ENCODE data around the gene DICER1. TPM values are rescaled to one million over a fixed set of nuclear protein-coding genes. Genes with fewer than 3 reads are reported as not detected.

The DICER1 gene
- polyA plus RNA-seq, 1 donor from 2014 or later: 93.8 TPM

GRCh38 chr14:95164506-95164905, 7.2 kb upstream of the DICER1 start:
- Histone ChIP-seq H3K4me2 (ENCODE audit: low read length) (no peak overlapping the region), H2AFZ (ENCODE audit: low read depth, low read length) (no peak overlapping the region), H4K20me1 (ENCODE audit: insufficient read depth) (no peaks in the 10 kb centered on the region), H3K4me3 (ENCODE audit: low read length) (no peak overlapping the region), H3K9me3 (ENCODE audit: low read length) (peaks cover 11% of the 10 kb centered on the region), H3K9me2 (ENCODE audit: insufficient read depth, low read length) (no peaks in the 10 kb centered on the region), H3K27me3 (ENCODE audit: insufficient read depth, low read depth, low read length) (no peaks in the 10 kb centered on the region), H3F3A (ENCODE audit: insufficient read depth, low read length, poor library complexity, severe bottlenecking) (no peaks in the 10 kb centered on the region), H3K9ac (ENCODE audit: low read length) (no peak overlapping the region), H3K36me3 (ENCODE audit: insufficient read depth, low read length) (peaks cover 6% of the 10 kb centered on the region), H3K79me2 (replicated peaks; ENCODE audit: insufficient read depth, low read length) (no peaks in the 10 kb centered on the region), H3K27ac (ENCODE audit: low read length) (no peak overlapping the region)
- TF ChIP-seq EP300 (conservative IDR thresholded peaks at IDR 0.05; ENCODE audit: poor library complexity, severe bottlenecking): no peak
- TF ChIP-seq TAF1 (IDR thresholded peaks at IDR 0.05; ENCODE audit: low read depth): no peak
- no peak for TF ChIP-seq SMC3 (conservative IDR thresholded peaks at IDR 0.05; ENCODE audit: poor library complexity)
- TF ChIP-seq POLR2AphosphoS5 (IDR thresholded peaks at IDR 0.05): no peak
- TF ChIP-seq CTCF (IDR thresholded peaks at IDR 0.05; ENCODE audit: poor library complexity, severe bottlenecking): no peak
- no peak for TF ChIP-seq EZH2 (IDR thresholded peaks at IDR 0.05; ENCODE audit: borderline replicate concordance, insufficient read depth, low read length, poor library complexity, severe bottlenecking)
- no peak for TF ChIP-seq REST (IDR thresholded peaks at IDR 0.05; ENCODE audit: borderline replicate concordance)
- no peak for TF ChIP-seq RAD21 (conservative IDR thresholded peaks at IDR 0.05)
- TF ChIP-seq MXI1 (conservative IDR thresholded peaks at IDR 0.05; ENCODE audit: poor library complexity, severe bottlenecking): no peak

GRCh38 chr14:95163666-95164065, 6.3 kb upstream of the DICER1 start:
- Histone ChIP-seq H3K9me2 (ENCODE audit: insufficient read depth, low read length) (no peaks in the 10 kb centered on the region), H3F3A (ENCODE audit: insufficient read depth, low read length, poor library complexity, severe bottlenecking) (no peaks in the 10 kb centered on the region), H3K9ac (ENCODE audit: low read length) (no peak overlapping the region), H3K36me3 (ENCODE audit: insufficient read depth, low read length) (peaks cover 6% of the 10 kb centered on the region), H3K27ac (ENCODE audit: low read length) (no peak overlapping the region), H3K4me2 (ENCODE audit: low read length) (no peak overlapping the region), H3K79me2 (replicated peaks; ENCODE audit: insufficient read depth, low read length) (no peaks in the 10 kb centered on the region), H3K27me3 (ENCODE audit: insufficient read depth, low read depth, low read length) (no peaks in the 10 kb centered on the region), H4K20me1 (ENCODE audit: insufficient read depth) (no peaks in the 10 kb centered on the region), H2AFZ (ENCODE audit: low read depth, low read length) (no peak overlapping the region), H3K9me3 (ENCODE audit: low read length) (peaks cover 11% of the 10 kb centered on the region), H3K4me3 (ENCODE audit: low read length) (no peak overlapping the region)
- TF ChIP-seq MXI1 (conservative IDR thresholded peaks at IDR 0.05; ENCODE audit: poor library complexity, severe bottlenecking) (no peak), CTCF (IDR thresholded peaks at IDR 0.05; ENCODE audit: poor library complexity, severe bottlenecking) (no peak), RAD21 (conservative IDR thresholded peaks at IDR 0.05) (no peak), POLR2AphosphoS5 (IDR thresholded peaks at IDR 0.05) (no peak), SMC3 (conservative IDR thresholded peaks at IDR 0.05; ENCODE audit: poor library complexity) (no peak), EZH2 (IDR thresholded peaks at IDR 0.05; ENCODE audit: borderline replicate concordance, insufficient read depth, low read length, poor library complexity, severe bottlenecking) (no peak), TAF1 (IDR thresholded peaks at IDR 0.05; ENCODE audit: low read depth) (no peak), EP300 (conservative IDR thresholded peaks at IDR 0.05; ENCODE audit: poor library complexity, severe bottlenecking) (no peak), REST (IDR thresholded peaks at IDR 0.05; ENCODE audit: borderline replicate concordance) (no peak)

All from neural cell (in vitro differentiated cells).